HepG2 (cell line): ENCODE results near the gene TIMP3. TPM values are rescaled to one million over a fixed set of nuclear protein-coding genes. Genes with fewer than 3 reads are reported as not detected.

Experiments used
- ATAC-seq: fragments of 200-7000 bp; cut with Tn5 transposase; 3 replicates; pipeline ENCODE4 v1.9.1; 2020; ENCODE audit warnings: mild to moderate bottlenecking, moderate library complexity
- BruUV-seq: library from RNA; stranded (reverse); fragments of 400-500 nt; replicated peaks from 2 replicates; lab custom pipeline; 2021; lab: Mats Ljungman, UMichigan
- CTCF ChIA-PET: fragments of 300-600 bp; formaldehyde crosslinking; extraction: SDS; loops from one replicate; lab custom pipeline; 2021; ENCODE audit warnings: low total read pairs, inconsistent platforms, low intra/inter-chr PET ratio; lab: Yijun Ruan, JAX
- POLR2A ChIA-PET: fragments of 350-600 bp; sonication (Branson Sonifier 250); formaldehyde crosslinking; loops from one replicate; lab custom pipeline; 2020; ENCODE audit warnings: antibody characterized with exemption, inconsistent platforms; lab: Yijun Ruan, JAX
- DNase-seq: peaks from one replicate; pipeline ENCODE4 v3.0.0-alpha.2; 2015; ENCODE audit warnings: low spot score
- FAIRE-seq: peaks from 3 replicates; lab custom pipeline; 2011; peaks lifted over from hg19 to GRCh38; lab: Jason Lieb, UNC
- H2AFZ ChIP-seq: one replicate; pipeline ENCODE4 v1.6.1; 2011; ENCODE audit warnings: low read length, inconsistent platforms
- H3K27ac ChIP-seq: fragments of 300-600 bp; 3 replicates; pipeline ENCODE4 v1.8.0; 2011; ENCODE audit warnings: mixed run types, mild to moderate bottlenecking, mixed read lengths, low read length, inconsistent platforms; ENCODE audit not compliant: insufficient read depth; ENCODE audit errors: extremely low read length
- H3K27me3 ChIP-seq, 2 experiments: fragments of 200-600 bp in 1 of 2; 2 replicates in 1 of 2; 3 replicates in 1 of 2; pipeline versions ENCODE4 v1.6.0 to v1.8.0; 2011; ENCODE audit warnings: low read length in 2 of 2, mild to moderate bottlenecking in 2 of 2, moderate library complexity in 2 of 2, inconsistent platforms in 1 of 2; ENCODE audit not compliant: insufficient read depth in 2 of 2, control insufficient read depth in 1 of 2
- H3K36me3 ChIP-seq, 2 experiments: fragments of 200-600 bp in 1 of 2; replicated peaks in 1 of 2; 2 replicates in 1 of 2; 3 replicates in 1 of 2; pipeline versions ENCODE4 v1.5.1 to v1.8.0; 2011; ENCODE audit warnings: low read length in 2 of 2, inconsistent platforms in 1 of 2; ENCODE audit not compliant: insufficient read depth in 2 of 2, control insufficient read depth in 1 of 2
- H3K4me1 ChIP-seq: 2 replicates; pipeline ENCODE4 v1.5.1; 2012; ENCODE audit warnings: low read length, inconsistent platforms; ENCODE audit not compliant: insufficient read depth
- H3K4me2 ChIP-seq: 2 replicates; pipeline ENCODE4 v1.6.0; 2011; ENCODE audit warnings: low read depth, low read length, inconsistent platforms
- H3K4me3 ChIP-seq, 3 experiments: fragments of 200-600 bp in 1 of 3; sonication (generic), shearing (Covaris generic) in 1 of 3; replicated peaks in 1 of 3; 2 replicates each; pipeline ENCODE4 v1.5.1; 2011 to 2016; ENCODE audit warnings: low read length in 3 of 3, inconsistent platforms in 2 of 3, low read depth in 2 of 3, mild to moderate bottlenecking in 2 of 3, control low read depth in 1 of 3, mixed read lengths in 1 of 3; ENCODE audit not compliant: insufficient read depth in 1 of 3
- H3K79me2 ChIP-seq: one replicate; pipeline ENCODE4 v1.6.1; 2011; ENCODE audit warnings: low read length, inconsistent platforms; ENCODE audit not compliant: insufficient read depth
- H3K9ac ChIP-seq: 2 replicates; pipeline ENCODE4 v1.6.0; 2011; ENCODE audit warnings: mild to moderate bottlenecking, low read depth, low read length, inconsistent platforms; ENCODE audit not compliant: insufficient read depth
- H3K9me3 ChIP-seq: 2 replicates; pipeline ENCODE4 v1.5.1; 2012; ENCODE audit warnings: mild to moderate bottlenecking, low read length
- H4K20me1 ChIP-seq: 2 replicates; pipeline ENCODE4 v1.6.0; 2011; ENCODE audit warnings: inconsistent platforms, mild to moderate bottlenecking, low read length, moderate library complexity; ENCODE audit not compliant: insufficient read depth
- ARNTL ChIP-seq: sonication (generic); formaldehyde crosslinking; IDR thresholded peaks from 2 replicates; pipeline ENCODE4 v1.4.0; 2020; ENCODE audit warnings: mild to moderate bottlenecking, missing genetic modification reagents
- CEBPG ChIP-seq: IDR thresholded peaks from 2 replicates; pipeline ENCODE4 v1.6.1; 2016
- CREM ChIP-seq, 2 experiments: sonication (generic) in 1 of 2; formaldehyde crosslinking in 1 of 2; IDR thresholded peaks; 2 replicates each; pipeline versions ENCODE4 v1.4.0 to v1.6.1; 2016 to 2020; ENCODE audit warnings: antibody characterized with exemption in 1 of 2, mild to moderate bottlenecking in 1 of 2, missing genetic modification reagents in 1 of 2
- NFKB2 ChIP-seq: sonication (generic); formaldehyde crosslinking; IDR thresholded peaks from 2 replicates; pipeline ENCODE4 v1.4.0; 2020; ENCODE audit warnings: missing genetic modification reagents, borderline replicate concordance
- NONO ChIP-seq, 2 experiments: fragments of 450-650 bp in 1 of 2; sonication (generic) in 1 of 2; formaldehyde crosslinking in 1 of 2; IDR thresholded peaks in 1 of 2; conservative IDR thresholded peaks in 1 of 2; 2 replicates each; pipeline versions ENCODE4 v1.6.1 to v1.8.0; 2017 to 2022; ENCODE audit warnings: mild to moderate bottlenecking in 1 of 2, missing genetic modification reagents in 1 of 2, moderate library complexity in 1 of 2
- PAWR ChIP-seq: sonication (generic); formaldehyde crosslinking; IDR thresholded peaks from 2 replicates; pipeline ENCODE4 v1.4.0; 2020; ENCODE audit warnings: missing genetic modification reagents, mild to moderate bottlenecking, borderline replicate concordance
- SMARCE1 ChIP-seq: fragments of 450-650 bp; IDR thresholded peaks from 2 replicates; pipeline ENCODE4 v1.6.1; 2017; ENCODE audit warnings: borderline replicate concordance
- SOX5 ChIP-seq: IDR thresholded peaks from 2 replicates; pipeline ENCODE4 v1.6.1; 2016; ENCODE audit warnings: borderline replicate concordance
- YY1 ChIP-seq: IDR thresholded peaks from 2 replicates; pipeline ENCODE4 v1.6.1; 2011; ENCODE audit warnings: low read length, low read depth, moderate library complexity, mild to moderate bottlenecking; ENCODE audit not compliant: insufficient read depth, insufficient replicate concordance
- ZNF564 ChIP-seq: sonication (generic); formaldehyde crosslinking; IDR thresholded peaks from 2 replicates; pipeline ENCODE4 v1.8.1; 2023; ENCODE audit warnings: mild to moderate bottlenecking, missing genetic modification reagents
- ZNF747 ChIP-seq: sonication (generic); formaldehyde crosslinking; IDR thresholded peaks from 2 replicates; pipeline ENCODE4 v1.8.1; 2023; ENCODE audit warnings: missing genetic modification reagents, mild to moderate bottlenecking, borderline replicate concordance
- ZNF749 ChIP-seq: sonication (generic); formaldehyde crosslinking; IDR thresholded peaks from 2 replicates; pipeline ENCODE4 v1.8.0; 2022; ENCODE audit warnings: mild to moderate bottlenecking, missing genetic modification reagents, moderate library complexity, borderline replicate concordance
- ZSCAN25 ChIP-seq: sonication (generic); formaldehyde crosslinking; IDR thresholded peaks from 2 replicates; pipeline ENCODE4 v1.8.0; 2022; ENCODE audit warnings: mild to moderate bottlenecking, missing genetic modification reagents
- WGBS: methylation state at CpG from one replicate; pipeline ENCODE4 v1.1.6; 2017; ENCODE audit warnings: low lambda C conversion rate; 5-methylcytosine and 5-hydroxymethylcytosine counted together
- in situ Hi-C: cut with HindIII; loops from 2 replicates; pipeline ENCODE4 v1.10.0; 2017; ENCODE audit warnings: low pct_unique_long_range_greater_than_20kb; ENCODE audit not compliant: extremely low pct_ligation_motif_present
- intact Hi-C: fragments of 100-400 bp; cut with micrococcal nuclease; formaldehyde crosslinking; loops from one replicate; pipeline ENCODE4 v1.10.0; 2022; ENCODE audit not compliant: unreplicated experiment
- polyA plus RNA-seq, 8 experiments: library from polyadenylated mRNA; depleted of rRNA in 3 of 8; stranded (reverse) in 7 of 8; unstranded in 1 of 8; fragments of >200 nt; fragmentation: Illumina TruSeq in 4 of 8; extraction: Trizol in 4 of 8; gene quantifications; 2 replicates each; pipeline versions ENCODE4 v1.2.1 to v1.2.3, GENCODE V29; 2011 to 2016; ENCODE audit warnings: low read depth in 4 of 8, missing spikeins in 1 of 8, mixed read lengths in 1 of 8; ENCODE audit not compliant: insufficient read depth in 1 of 8
- total RNA-seq, 5 experiments: library from RNA; depleted of rRNA; stranded (reverse); fragments of >200 nt; fragmentation: Illumina TruSeq; extraction: Trizol; gene quantifications; 2 replicates each; pipeline ENCODE4 v1.2.3, GENCODE V29; 2016; ENCODE audit warnings: low read depth in 1 of 5
- TF ChIP-seq, protein P1 (sequence below): IDR thresholded peaks from 2 replicates; pipeline ENCODE4 v1.6.1; 2016; ENCODE audit warnings: missing genetic modification reagents, missing compliant biosample characterization
- TF ChIP-seq, protein P2 (sequence below): sonication (generic); formaldehyde crosslinking; IDR thresholded peaks from 2 replicates; pipeline ENCODE4 v1.4.0; 2020; ENCODE audit warnings: missing genetic modification reagents
- TF ChIP-seq, protein P3 (sequence below): sonication (generic); formaldehyde crosslinking; IDR thresholded peaks from 2 replicates; pipeline ENCODE4 v1.5.1; 2020; ENCODE audit warnings: missing genetic modification reagents, mild to moderate bottlenecking, borderline replicate concordance

Gene TIMP3
- total and polyA plus RNA-seq, 2 of the 13 experiments (the other 11 are each of a cell fraction or from before 2014, with no cell fraction given), result 57.3 to 86.6 TPM

DNA sequence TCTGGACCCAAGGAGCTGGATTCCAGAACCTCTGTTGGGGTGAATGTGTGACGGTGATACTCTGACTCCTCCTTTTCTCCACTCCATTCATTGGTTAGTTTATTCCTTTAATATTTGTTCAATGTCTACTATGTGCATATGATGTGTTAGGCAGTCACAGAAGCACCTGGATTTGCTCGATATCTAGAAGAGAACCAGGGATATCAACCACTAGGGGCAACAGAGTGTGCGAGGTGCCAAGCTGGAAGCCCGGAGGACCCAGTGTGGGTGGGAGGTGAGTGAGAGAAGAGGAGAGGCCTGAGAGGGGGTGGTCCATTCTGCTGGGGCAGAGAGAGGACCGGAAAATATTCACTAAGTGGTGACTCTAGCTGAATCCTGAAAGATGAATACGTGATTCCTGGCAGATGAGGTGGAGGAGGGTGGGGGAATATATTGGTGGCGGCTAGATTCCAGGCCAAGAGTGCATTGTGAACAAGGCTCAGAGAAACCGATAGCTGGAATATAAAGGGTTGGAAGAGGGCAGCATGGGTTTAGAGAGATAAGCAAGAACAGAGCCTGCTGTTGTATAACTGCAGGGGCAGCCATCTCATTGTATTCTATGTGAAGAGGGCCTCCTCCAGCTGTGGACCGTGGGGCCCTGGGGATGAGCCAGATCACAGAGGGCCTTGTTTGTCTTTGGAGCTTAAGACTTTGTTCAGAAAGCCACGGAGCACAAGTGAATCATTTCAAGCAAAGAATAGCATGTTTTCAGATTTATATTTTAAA, 6.9 kb upstream of the TIMP3 start:
- intact Hi-C loops, result loop anchor here (5.0 kb wide), 1 partner anchor 112 kb away; no protein-coding TSS in a partner anchor
- in situ Hi-C loops, result loop anchor here (5.0 kb wide), 2 partner anchors 132 to 267 kb away; no protein-coding TSS in a partner anchor
- H3K9me3 ChIP-seq, result no peaks in the 10 kb centered on the region
- H3K79me2 ChIP-seq, result no peaks in the 10 kb centered on the region
- peak overlapping the region; percentile 59 for H3K27ac ChIP-seq
- no peak overlapping the region; the same call in 1 of the 2 replicates for H3K9ac ChIP-seq
- peaks cover 78% of the 10 kb centered on the region for H3K4me1 ChIP-seq
- 28% methylated on average over 10 of the region's 10 CpGs for WGBS
- H3K36me3 ChIP-seq, result no peaks in the 10 kb centered on the region
- H3K27me3 ChIP-seq, result no peaks in the 10 kb centered on the region
- ChIA-PET CTCF (interaction anchor here (1.0 to 4.0 kb wide), 2 partner anchors 135 to 266 kb away, joined by 4 to 51 read pairs; no protein-coding TSS in a partner anchor), POLR2A (interaction anchor here (0.9 to 6.8 kb wide), 13 partner anchors 8 to 263 kb away, joined by 3 to 108 read pairs (median 5); no protein-coding TSS in a partner anchor)
- peak overlapping the region in 1 of 3 experiments; percentile 7; a peak in 1 of 6 replicates for H3K4me3 ChIP-seq
- BruUV-seq, result no TSS peak
- peak; percentile 90 for DNase-seq
- H4K20me1 ChIP-seq, result no peaks in the 10 kb centered on the region
- H3K4me2 ChIP-seq, result peak overlapping the region; percentile 38
- FAIRE-seq, result peak; percentile 80
- peak; percentile 84 for ATAC-seq
- no peak overlapping the region for H2AFZ ChIP-seq
- TF ChIP-seq SOX5 (CRISPR knock-in tag) (peak; percentile 91), ZNF747 (no peak), ZSCAN25 (CRISPR knock-in tag) (0 out of 2 replicates have a peak, but pooled peaks have one; percentile 18), SMARCE1 (no peak), ZNF749 (CRISPR knock-in tag) (0 out of 2 replicates have a peak, but pooled peaks have one; percentile 55), ARNTL (peak; percentile 52; the same call in 1 of the 2 replicates), CREM (IDR thresholded peaks at IDR 0.05) (peak; percentile 70; the same call in 1 of the 2 replicates), CREM (CRISPR knock-in tag; IDR thresholded peaks at IDR 0.05) (no peak), ZNF564 (CRISPR knock-in tag) (0 out of 2 replicates have a peak, but pooled peaks have one; percentile 24), PAWR (CRISPR knock-in tag) (no peak), NFKB2 (no peak), NONO (IDR thresholded peaks at IDR 0.05) (no peak), NONO (CRISPR knock-in tag; conservative IDR thresholded peaks at IDR 0.05) (peak; percentile 21; the same call in 1 of the 2 replicates), YY1 (peak; percentile 32), CEBPG (CRISPR knock-in tag) (peak; percentile 50; the same call in 1 of the 2 replicates)
- TF ChIP-seq, protein P1, sequence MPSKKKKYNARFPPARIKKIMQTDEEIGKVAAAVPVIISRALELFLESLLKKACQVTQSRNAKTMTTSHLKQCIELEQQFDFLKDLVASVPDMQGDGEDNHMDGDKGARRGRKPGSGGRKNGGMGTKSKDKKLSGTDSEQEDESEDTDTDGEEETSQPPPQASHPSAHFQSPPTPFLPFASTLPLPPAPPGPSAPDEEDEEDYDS (CRISPR knock-in tag), result peak; percentile 49; the same call in 1 of the 2 replicates
- TF ChIP-seq, protein P2, sequence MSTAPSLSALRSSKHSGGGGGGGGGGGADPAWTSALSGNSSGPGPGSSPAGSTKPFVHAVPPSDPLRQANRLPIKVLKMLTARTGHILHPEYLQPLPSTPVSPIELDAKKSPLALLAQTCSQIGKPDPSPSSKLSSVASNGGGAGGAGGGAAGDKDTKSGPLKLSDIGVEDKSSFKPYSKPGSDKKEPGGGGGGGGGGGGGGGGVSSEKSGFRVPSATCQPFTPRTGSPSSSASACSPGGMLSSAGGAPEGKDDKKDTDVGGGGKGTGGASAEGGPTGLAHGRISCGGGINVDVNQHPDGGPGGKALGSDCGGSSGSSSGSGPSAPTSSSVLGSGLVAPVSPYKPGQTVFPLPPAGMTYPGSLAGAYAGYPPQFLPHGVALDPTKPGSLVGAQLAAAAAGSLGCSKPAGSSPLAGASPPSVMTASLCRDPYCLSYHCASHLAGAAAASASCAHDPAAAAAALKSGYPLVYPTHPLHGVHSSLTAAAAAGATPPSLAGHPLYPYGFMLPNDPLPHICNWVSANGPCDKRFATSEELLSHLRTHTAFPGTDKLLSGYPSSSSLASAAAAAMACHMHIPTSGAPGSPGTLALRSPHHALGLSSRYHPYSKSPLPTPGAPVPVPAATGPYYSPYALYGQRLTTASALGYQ (CRISPR knock-in tag), result peak; percentile 45; the same call in 1 of the 2 replicates
- TF ChIP-seq, protein P3, sequence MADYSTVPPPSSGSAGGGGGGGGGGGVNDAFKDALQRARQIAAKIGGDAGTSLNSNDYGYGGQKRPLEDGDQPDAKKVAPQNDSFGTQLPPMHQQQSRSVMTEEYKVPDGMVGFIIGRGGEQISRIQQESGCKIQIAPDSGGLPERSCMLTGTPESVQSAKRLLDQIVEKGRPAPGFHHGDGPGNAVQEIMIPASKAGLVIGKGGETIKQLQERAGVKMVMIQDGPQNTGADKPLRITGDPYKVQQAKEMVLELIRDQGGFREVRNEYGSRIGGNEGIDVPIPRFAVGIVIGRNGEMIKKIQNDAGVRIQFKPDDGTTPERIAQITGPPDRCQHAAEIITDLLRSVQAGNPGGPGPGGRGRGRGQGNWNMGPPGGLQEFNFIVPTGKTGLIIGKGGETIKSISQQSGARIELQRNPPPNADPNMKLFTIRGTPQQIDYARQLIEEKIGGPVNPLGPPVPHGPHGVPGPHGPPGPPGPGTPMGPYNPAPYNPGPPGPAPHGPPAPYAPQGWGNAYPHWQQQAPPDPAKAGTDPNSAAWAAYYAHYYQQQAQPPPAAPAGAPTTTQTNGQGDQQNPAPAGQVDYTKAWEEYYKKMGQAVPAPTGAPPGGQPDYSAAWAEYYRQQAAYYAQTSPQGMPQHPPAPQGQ, result no peak
